Anterior cingulate cortex (tissue), 58 donors: ENCODE results near the gene PRTN3.

Source experiments
- DNase-seq, 58 donors: peaks; one replicate each; lab custom pipeline; 2025; lab: John Stamatoyannopoulos, UW

The PRTN3 gene, protein sequence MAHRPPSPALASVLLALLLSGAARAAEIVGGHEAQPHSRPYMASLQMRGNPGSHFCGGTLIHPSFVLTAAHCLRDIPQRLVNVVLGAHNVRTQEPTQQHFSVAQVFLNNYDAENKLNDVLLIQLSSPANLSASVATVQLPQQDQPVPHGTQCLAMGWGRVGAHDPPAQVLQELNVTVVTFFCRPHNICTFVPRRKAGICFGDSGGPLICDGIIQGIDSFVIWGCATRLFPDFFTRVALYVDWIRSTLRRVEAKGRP

DNA sequence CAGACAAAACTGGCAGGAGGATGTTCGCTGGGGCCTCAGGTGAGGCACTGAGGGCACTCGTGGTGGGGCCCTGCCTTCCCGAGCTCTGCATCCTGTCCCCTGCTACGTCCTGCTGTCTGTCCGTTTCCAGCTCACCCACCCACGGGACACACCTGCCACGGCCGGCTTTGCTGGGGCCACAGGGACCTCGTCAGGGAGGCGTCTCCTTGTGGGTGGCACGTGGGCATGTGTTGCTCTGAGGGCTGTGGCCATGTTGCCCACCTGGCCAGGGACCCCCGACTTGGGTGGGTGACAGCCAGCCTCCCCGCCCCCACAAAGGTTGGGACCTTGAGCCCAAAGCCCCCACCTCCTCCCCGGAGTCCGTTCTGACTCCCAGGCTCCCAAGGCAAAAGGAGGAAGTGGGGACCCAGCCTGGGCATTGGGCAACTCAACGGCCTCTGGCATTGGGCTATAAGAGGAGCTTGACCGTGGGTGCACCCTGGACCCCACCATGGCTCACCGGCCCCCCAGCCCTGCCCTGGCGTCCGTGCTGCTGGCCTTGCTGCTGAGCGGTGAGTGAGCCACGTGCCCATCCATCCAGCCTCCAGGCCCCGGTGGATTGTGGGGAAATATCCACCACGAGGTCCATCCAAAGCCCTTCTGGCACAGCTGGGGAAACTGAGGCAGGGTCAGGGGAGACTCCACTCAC is at the start of gene PRTN3:
PRTN3 (plus strand) TSS at position 481 of the 688 bp plus-strand sequence; CDS start at position 491, 10 bp downstream.
- no peak for DNase-seq

DNA sequence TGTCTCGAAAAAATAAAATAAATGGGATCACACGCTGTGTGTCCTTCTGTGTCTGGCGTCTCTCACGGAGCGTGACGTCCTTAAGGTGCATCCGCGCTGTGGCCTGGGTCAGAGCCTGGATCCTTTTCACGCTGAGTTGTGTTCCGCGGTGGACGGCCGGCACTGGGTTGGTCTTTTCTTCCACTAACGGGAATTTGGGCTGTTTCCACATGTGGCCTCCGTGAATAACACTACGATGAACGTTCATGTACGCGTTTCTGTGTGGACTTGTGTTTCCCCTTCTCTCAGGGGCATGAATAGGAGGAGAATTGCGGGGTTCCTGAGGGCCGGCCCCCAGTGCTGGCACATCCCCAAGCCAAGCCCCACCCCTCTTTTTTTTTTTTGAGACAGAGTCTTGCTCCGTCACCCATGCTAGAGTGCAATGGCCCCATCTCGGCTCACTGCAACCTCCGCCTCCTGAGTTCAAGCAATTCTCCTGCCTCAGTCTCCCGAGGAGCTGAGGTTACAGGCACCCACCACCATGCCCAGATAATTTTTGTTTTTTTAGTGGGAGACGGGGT is 49.7 kb upstream of the PRTN3 start:
- no peak for DNase-seq

DNA sequence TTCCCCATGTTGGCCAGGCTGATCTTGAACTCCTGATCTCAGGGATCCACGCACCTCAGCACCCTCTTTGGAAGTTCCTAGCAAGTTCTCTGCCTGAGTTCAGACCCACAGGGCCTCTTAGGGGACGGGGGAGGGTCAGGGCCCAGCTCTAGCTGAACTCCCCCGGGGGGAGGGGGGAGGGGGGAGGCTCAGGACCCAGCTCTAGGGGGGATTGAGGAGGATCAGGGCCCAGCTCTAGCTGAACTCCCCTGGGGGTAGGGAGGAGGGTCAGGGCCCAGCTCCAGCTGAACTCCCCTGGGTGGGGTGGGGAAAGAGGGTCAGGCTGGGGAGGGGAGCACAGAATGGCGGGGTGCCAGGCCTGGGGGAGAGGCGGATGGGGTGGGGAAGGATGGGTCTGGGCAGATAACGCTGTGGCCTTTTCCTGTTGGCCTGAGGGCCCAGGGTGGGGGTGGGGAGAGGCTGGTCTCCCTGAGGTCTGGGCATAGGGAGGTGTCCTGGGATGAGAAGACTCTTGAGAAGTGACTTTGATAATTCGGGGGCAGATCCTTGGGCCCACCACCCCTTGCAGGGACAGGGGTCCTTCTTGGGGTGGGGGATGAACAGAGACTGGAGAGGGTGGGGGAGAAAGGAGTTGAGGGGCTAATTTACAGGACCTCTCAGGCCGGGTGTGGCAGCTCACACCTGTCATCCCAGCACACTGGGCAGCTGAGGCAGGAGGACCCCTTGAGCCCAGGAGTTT is 49.1 kb upstream of the PRTN3 start:
- DNase-seq: no peak

DNA sequence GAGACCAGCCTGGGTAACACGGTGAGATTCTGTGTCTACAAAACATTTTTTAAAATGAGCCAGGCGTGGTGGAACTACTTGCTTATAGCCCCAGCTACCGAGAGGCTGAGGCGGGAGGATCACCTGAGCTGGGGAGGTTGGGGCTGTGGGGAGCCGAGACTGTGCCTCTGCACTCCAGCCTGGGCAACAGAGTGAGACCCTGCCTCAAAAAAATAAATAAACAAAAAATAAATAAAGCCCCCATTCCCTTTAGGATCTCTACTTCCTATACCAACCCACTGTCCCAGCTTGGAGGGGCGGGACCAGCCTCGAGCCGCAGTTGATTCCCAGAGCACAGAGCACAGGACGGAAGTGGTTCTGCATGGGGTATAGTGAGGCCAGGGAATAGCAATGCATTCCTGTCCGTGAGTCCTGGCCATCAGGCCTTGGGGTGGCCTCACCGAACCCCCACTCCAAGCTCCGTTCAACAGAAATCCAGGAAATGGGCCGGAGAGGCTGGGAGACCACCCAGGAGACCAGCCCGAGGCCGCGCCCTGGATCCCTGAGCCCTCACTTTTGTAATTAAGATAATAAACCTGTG is 48.4 kb upstream of the PRTN3 start:
- no peak for DNase-seq

DNA sequence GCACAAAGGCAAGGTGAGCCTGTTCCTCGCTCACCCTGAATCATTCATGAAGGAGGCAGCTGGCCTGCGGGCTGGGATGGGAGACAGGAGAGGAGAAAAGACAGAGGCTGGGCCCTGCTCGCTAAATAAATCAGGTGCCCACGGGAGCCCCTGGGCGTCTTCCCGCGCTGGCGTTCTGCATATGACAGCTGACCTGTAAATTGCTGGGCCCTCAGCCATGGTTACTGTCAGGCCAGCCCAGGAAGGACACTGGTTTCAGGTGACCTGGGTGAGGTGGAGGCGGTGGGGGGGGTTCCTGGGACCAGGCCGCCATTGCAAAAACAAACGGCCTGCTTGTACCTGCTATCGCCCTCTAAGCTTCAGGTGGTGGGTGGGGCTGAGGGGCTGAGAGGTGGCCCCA is 47.0 kb upstream of the PRTN3 start:
- no peak for DNase-seq

DNA sequence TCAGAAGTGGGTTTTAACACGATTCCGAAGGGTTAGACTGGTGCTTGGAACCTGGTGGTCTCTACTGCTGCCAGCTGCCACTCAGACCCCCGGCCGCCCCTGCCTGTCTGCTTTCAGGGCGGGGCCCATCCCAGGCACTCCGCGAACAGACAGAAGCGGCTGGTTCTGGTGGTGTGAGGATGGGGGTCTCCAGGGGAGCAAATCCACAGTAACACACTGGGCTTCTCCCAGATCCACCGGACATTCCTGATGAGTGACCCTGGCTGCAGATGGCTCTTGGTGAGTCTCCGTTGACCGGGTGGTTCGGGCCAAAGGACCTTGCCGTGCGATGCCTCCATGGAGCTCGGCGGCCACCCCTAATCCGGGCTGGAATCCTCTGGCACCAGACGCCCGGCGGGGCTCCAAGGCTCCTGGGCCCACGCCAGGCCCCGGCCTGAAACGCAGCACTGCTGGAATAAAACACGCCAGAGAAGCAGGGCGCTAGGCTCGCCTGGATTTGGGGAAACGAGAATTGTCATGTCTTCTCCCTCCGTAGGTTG is 45.7 kb upstream of the PRTN3 start:
- DNase-seq: peak in 18 of 58 donors; percentile 5 to 49 (median 28)

DNA sequence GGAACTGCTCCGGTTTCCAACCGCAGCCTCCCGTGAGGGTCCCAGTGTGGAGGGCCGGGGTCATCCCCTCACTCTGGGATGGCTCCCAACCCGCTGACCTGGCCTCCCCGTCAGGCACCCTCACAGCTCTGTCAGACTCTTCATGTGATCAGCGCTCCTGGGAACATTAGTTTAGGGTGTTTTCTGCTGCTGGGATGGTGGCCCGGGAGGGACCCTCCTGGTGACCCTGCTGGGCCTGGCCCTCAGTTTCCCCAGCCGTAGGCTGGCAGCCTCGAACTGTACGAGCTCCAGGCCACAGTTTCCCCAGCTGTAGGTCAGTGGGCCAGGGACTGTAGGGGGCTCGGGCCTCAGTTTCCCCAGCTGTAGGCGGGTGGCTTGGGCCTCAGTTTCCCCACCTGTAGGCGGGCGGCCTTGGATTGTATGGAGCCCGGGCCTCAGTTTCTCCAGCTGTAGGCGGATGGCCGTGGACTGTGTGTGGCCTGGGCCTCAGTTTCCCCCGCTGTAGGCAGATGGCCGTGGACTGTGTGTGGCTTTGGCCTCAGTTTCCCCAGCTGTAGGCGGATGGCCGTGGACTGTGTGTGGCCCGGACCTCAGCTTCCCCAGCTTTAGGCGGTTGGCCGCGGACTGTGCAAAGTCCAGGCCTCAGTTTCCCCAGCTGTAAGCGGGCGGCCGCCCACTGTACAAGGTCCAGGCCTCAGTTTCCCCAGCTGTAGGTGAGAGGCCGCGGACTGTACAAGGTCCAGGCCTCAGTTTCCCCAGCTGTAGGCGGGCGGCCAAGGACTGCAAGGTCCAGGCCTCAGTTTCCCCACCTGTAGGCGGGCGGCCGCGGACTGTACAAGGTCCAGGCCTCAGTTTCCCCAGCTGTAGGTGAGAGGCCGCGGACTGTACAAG is 44.9 kb upstream of the PRTN3 start:
- DNase-seq: no peak

DNA sequence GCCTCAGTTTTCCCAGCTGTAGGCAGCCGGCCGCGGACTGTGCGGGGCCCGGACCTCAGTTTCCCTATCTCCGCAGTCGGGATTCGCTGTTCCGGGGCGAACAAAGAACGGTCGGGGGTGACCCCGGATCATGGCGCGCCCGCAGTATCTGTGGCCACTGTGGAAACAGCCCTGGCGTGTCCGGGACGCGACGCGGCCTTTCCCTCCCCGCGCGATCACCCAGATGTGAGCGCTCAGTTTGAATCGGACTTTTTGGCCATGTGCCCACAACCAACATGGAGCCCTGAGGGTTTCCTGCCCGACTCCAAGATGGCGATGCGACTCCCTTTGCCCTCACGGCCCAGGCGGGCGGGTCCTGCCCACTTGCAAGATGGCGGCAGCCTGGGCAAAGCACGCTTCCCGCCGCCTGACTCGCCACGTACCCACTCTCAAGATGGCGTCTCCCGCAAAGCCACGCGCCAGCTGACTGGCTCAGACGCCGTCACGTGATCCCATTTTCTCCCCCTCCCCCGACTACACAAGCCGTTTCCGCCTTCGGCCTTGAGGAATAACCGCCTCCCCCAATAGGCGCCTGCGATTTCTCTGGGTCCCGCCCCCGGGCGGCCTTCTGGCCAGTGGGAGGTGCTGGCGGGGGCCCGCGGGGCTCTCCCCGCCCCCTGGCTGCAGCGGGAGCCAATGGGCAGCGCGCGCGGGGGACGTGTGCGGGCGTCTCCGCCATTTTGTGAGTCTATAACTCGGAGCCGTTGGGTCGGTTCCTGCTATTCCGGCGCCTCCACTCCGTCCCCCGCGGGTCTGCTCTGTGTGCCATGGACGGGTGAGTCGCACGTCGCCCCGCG is 43.9 kb upstream of the PRTN3 start, which contains the start of gene PTBP1:
PTBP1 (plus strand) TSS at position 761 of the 836 bp plus-strand sequence; CDS start at position 807, 46 bp downstream.
- DNase-seq: peak; percentile 97 to 100 (median 100)

DNA sequence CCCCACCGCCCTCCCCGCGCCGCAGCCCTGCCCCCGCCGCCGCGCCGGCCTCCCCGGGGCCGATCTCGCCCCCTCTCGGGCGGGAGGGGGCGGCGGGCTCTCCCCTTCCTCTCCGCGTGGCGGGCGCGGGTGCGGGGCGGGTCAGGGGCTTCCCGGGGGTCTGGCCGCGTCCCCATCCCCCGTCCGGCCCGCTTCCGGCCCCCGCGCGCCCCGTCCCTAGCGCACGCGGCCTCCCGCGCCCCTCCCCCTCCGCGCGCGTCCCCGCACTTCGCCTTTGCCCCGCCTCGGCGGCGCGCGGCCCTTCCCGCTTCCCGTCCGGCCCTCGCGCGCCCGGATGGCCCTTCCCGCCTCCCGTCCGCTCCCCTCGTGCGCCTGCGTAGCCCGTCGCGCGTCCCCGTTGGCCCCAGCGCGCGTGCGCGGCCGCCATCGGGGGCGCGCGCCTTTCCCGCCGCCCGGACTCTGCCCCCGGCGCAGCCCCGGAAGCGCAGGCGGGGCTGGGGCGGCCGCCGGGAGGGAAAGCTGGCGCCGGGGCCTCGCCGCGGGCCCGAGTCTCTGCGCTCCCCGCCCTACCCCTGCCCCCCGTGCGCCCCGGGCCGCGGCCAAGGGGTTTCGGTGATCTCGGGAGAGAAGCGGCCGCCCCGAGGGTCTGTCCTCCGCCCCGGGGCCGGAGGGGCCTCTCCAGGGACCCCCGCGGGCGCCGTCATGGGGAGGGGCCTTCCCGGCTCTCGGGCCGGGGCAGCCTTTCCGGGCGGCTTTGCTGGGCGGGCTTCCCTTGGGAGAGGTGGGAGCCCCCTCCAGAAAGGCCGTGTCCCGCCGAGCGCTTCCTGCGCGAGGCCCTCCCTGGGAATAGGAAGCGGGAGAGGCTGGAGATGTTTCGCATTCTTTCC is 43.0 kb upstream of the PRTN3 start:
- DNase-seq: peak in 52 of 58 donors; percentile 23 to 85 (median 68)

DNA sequence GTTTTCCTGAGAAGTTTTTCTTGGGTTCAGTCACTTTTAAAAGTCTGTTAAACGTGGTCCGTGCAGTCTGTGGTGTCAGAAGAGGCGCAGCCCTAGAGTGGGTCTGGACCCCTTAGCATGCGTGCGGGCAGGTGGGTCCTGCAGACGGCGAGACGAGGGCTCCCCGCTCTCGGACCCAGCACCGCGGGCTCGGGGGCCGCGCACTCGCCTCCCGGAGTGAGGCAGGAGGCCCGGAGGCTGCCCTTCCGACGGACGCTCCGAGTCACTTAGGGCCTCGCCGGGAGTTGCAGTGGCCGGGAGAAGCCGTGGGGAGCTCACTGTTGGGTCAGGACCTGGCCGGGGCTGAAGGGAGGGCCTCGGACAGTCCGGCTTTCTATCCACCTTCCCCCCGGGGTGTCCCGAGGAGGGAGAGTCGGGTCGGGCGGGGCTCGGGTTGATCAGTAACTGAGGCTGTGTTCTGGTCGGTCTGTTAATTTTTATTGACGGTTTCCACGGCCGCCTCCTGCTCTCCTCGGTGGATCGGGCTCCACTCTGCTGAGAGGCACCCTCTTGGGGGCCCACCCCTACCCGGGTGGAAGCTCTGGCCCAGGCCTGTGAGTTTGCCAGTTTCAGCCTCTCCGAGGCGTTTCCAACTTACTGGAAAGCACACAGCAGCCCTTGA is 42.3 kb upstream of the PRTN3 start:
- DNase-seq: no peak

DNA sequence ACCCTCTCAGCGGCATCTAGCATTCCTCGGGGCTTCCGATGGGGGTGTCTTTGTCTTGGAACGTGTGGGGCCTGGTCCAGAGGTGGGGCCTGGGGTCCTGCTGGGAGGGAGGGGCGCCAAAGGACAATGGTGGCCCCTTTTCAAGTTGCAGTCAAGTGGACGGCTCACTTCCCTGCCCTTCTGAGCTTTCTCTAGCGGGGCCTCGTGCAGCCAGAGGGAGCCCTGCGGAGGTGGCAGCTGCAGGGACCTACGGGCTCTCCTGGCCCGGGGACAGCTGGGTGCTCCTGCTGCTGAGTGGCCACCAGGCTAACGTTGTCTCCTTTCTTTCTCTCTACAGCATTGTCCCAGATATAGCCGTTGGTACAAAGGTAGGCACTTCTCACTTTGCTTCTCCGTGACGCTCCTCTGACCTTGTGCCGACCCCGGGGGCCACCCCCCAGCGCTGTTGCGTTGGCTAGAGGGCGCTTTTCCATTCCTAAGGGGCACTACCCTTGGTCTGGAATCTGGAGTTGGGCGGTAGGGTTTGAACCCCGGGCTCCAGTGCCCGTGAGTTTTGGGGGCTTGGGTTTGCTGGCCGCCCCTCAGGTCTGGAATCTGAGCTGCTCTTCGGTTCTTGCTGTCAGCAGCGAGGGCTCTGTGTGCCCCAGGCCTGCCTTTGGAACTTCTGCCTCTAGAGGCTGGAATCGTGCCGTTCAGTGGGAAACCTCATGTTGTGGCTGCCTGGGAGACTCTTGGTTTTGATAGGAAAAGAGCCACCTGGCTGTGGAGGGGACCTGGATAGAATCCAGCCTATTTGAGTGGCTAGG is 41.5 kb upstream of the PRTN3 start:
- DNase-seq: no peak

DNA sequence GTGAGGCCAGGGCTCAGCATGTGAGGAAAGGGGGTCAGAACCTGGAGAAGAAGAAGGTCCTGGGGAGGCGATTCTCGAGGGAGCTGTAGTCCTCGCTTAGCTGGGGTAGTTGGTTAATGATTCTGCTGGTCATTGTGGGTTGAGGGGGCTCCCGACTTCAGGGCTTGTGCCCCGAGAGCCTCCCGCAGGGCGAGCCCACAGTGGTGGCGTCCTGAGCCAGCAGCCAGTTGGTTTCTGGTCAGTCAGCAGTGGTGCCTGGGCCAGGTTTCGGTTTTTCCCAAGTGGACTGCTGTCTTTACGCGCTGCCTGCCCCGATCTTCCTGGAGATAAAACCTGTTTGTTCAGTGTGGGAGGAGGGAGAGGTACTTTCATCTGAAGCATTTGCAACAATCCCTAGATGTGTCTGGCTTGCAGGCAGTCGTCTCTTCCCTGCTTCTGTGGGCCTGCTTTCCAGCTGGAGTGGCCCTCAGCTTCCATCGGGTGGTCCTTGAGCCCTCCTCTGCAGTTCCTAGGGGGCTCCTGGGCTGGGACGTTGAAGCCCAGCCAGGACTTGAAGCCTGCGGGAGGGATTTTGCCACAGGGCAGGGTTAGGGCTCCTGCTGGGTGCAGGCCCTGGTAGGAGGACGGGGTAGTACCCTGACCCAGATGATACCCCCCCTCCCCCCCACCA is 40.3 kb upstream of the PRTN3 start:
- DNase-seq: no peak

DNA sequence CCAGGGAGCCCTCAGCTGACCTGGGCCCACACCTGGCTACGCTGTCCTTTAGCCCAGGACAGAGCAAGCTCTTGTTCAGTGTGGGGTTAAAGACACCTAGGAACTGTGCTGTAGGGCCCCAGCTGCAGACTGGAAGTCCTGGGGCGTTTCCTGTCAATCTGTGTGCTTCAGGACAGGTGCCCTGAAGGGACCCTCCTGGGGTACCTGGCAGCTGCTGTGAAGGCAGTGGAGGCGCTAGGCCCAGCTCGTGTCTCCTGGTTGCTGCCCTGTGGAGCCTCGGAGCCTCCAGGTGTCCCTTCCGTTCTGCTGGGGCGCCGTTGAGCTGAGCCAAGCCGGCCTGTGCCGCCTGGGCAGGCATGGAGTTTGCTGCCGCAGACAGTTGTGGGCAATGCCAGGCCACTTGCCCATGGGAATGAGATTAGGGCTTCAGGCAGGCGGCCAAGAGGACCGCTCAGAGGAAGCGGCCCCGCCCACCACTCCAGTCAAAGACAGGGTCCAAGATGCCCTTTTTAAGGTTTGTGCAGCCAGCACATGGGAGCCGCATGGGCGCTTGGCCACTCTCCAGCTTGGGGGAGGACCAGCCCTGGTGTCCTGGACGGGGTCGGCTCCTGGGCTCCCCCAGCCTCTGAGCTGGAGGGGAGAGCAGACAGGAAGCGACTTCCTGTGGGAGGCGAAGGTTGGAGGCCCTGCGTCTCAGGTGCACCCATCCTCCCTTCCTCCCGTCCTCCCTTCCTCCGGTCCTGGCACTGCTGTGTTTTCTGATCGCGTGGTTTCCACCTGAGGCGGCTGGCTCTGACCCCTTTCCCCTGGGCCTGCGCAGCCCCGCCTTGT is 39.6 kb upstream of the PRTN3 start:
- DNase-seq: peak in 8 of 58 donors; percentile 9 to 29 (median 19)

DNA sequence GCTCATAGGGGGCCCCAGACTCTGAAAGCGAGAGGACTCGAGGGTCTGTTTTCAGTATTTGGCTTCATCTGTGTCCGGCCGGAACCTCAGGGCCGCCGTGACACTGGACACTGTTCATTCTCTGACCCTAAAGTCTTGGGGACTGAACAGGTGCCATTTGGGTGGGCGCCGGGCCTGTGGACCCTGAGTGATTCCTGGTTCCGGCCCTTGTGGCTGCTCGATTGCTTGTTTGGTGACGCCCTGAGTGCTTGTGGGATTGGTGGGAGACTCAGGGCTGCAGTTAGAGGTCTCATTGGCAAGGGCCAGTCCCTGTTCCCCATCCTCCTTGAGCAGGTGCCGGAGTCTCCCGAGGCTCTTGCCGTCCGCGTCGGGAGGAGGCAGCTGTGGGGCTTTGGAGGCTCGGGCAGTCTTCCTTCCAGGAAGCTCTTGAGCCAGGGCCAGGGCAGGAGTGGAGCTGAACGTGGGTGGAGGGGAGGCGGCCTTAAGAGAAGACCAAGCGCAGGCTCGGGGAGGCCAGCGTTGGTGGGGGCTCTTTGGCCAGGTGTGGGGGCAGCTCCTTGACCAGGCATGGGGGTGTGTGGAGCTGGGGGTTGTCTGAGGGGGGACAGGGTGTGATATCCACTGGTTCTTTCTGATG is 38.8 kb upstream of the PRTN3 start:
- peak in 1 of 58 donors; percentile 7 for DNase-seq
